ENCODE results near the gene CHI3L1. TPM values are rescaled to one million over a fixed set of nuclear protein-coding genes. Genes with fewer than 3 reads are reported as not detected.

The CHI3L1 gene
- total RNA-seq, 2 donors from 2014 or later, result not detected

DNA sequence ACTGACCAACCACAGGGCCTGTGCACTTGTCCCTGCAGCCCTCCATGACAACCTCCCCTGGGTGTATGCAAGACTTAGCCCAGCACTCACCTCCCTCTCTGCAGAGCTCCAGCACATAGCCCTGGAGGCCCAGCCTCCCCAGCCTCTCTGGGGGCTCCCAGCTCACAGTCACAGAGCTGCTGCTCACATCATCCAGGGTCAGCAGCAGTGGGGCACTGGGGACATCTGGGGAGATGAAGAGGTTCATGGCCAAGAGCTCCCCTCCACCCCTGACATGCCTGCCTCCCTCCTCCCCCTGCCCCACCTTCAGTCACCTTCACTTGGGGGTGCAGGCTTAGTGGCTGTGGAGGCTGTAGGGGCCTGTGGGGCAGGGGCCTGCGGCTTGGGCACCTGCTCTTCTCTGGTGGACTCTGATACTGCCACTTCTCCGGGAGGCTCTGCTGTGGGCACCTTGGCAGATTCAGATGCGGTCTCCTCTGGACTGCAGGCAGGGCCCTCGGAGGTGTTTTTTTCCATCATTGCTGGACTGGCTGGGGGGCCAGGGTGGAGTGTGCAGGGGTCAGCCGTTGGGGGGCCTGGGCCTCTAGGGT lies 11.2 kb downstream of the CHI3L1 start, which contains the start of gene MYBPH:
Gene MYBPH, minus strand, starts transcription at position 590 of the 590 bp plus-strand sequence. Its CDS starts 71 bp downstream, at position 519.
- Mint-ChIP-seq H3K27ac (no peak within 1 kb of the TSS), H3K27me3 (ENCODE audit: low read depth) (no peaks in the 10 kb centered on the region), H3K36me3 (ENCODE audit: insufficient read depth in 2 of 2) (no peaks in the 10 kb centered on the region), H3K4me3 (no peak within 1 kb of the TSS), H3K4me1 (ENCODE audit: low read depth) (no peaks in the 10 kb centered on the region), H3K9me3 (no peaks in the 10 kb centered on the region)
- no peak for ATAC-seq (replicated peaks in 1 of 2)
- DNase-seq, result no peak

GRCh38 chr1:203174324-203174985 lies 12.0 kb downstream of the CHI3L1 start:
- ATAC-seq (replicated peaks in 1 of 2), result no peak
- no peaks in the 10 kb centered on the region for H3K27me3 Mint-ChIP-seq (ENCODE audit: low read depth)
- no peak overlapping the region for H3K27ac Mint-ChIP-seq
- no peak overlapping the region for H3K4me3 Mint-ChIP-seq
- DNase-seq, result no peak
- no peaks in the 10 kb centered on the region for H3K36me3 Mint-ChIP-seq (ENCODE audit: insufficient read depth in 2 of 2)
- H3K4me1 Mint-ChIP-seq (ENCODE audit: low read depth), result no peaks in the 10 kb centered on the region
- no peaks in the 10 kb centered on the region for H3K9me3 Mint-ChIP-seq

- Mint-ChIP-seq H3K27me3 (ENCODE audit: low read depth) (no peaks in the 10 kb centered on the region), H3K9me3 (no peaks in the 10 kb centered on the region), H3K4me1 (ENCODE audit: low read depth) (no peaks in the 10 kb centered on the region), H3K4me3 (no peak overlapping the region), H3K27ac (no peak overlapping the region), H3K36me3 (ENCODE audit: insufficient read depth in 2 of 2) (no peaks in the 10 kb centered on the region)
- no peak for DNase-seq
- ATAC-seq (replicated peaks in 1 of 2), result no peak
Measured at GRCh38 chr1:203173566-203173965, 12.9 kb downstream of the CHI3L1 start.

- Mint-ChIP-seq H3K27ac (no peak overlapping the region), H3K36me3 (ENCODE audit: insufficient read depth in 2 of 2) (no peaks in the 10 kb centered on the region)
Measured at GRCh38 chr1:203173011-203173555, 13.4 kb downstream of the CHI3L1 start.

DNA sequence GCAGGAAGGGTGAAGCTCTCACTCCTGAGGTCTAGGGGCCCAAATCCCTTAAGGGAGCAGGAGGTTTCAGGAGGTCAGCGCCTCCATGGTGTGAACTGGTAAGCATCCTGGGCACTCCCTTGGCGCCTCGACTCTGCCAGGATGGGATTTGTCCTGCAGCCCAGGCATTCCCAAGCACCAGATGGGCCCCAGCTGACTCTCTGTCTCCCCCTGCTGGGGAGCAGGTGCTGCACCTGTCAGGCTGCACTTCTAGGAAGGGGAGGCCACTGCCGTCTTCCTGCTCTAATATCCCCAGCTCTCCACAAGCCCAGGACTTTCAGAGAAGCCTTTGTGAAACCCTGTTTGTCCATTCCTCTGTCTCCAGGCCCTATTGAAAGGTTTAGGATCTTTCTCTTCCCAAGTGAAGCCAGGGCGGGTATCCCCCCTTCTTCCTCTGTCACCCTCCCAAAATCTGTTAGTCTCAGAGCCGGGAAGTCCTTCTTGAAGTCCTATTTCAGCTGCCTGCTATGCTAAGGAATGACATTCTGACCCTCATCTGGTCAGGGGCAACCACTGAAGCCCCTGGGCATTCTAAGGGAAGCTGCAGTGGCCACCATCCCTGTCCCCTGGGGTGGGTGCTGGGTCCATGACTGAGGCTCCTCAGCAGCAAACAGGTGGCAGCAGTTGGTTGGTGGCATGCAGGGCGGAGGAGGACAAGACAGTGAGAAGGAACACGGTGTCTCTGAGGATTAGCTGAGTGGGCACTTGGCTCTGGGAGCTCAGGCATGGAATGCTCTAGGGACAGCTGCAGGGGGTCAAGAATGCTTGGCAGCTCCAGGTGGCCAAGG lies 14.1 kb downstream of the CHI3L1 start:
- Mint-ChIP-seq H3K27me3 (ENCODE audit: low read depth) (no peaks in the 10 kb centered on the region), H3K9me3 (no peaks in the 10 kb centered on the region), H3K4me3 (no peak overlapping the region), H3K27ac (no peak overlapping the region), H3K36me3 (ENCODE audit: insufficient read depth in 2 of 2) (no peaks in the 10 kb centered on the region), H3K4me1 (ENCODE audit: low read depth) (no peaks in the 10 kb centered on the region)
- DNase-seq (peak; percentile 56 to 61), ATAC-seq (replicated peaks in 1 of 2) (peak; percentile 53 to 60)

More at GRCh38 chr1:203173011-203173555, 13.4 kb downstream of the CHI3L1 start:
- ATAC-seq (replicated peaks in 1 of 2) (no peak), DNase-seq (no peak)
- Mint-ChIP-seq H3K4me1 (ENCODE audit: low read depth) (no peaks in the 10 kb centered on the region), H3K27me3 (ENCODE audit: low read depth) (no peaks in the 10 kb centered on the region), H3K4me3 (no peak overlapping the region), H3K9me3 (no peaks in the 10 kb centered on the region)

DNA sequence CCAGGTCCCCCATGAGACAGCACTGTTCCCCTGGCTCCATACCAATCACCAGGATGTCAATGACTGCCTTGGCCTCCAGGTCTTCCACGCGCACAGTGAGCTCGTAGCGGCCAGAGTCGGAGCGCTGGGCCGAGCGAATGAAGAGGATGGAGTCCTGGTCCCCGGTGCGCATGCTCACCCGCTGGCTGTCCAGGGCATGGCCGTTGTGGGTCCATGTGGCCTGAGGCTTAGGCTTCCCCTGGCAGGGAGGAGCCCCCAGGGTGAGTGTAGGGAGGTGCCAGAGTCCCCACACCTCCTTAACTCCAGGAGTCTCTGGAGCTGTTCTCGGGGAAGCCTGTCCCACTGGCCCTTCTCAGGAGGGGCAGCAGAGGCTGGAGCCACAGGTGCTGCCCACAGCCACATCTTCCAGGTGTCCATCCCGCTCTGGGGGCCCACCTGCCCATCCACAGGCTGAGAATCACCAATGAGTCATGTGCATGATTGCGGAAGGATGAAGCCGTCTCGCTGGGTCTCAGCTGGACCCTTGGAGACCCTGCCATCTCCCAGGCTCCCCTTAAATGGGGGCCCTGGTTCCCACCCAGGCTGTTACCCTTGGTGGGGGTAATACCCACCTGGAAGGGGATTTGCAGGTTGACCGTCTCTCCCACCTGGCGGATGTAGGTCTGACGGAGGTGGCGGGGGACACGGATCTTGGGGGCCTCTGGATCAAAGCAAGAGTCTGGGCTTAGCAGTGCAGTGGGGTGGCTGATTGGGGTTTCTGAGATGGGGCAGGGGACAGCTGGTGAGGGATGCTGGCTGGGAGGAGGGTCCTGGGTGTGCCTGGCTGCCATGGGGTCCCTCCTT lies 14.9 kb downstream of the CHI3L1 start:
- ATAC-seq (replicated peaks in 1 of 2) (no peak), DNase-seq (no peak)
- no peak overlapping the region for H3K4me3 Mint-ChIP-seq
- no peak overlapping the region for H3K27ac Mint-ChIP-seq
- no peaks in the 10 kb centered on the region for H3K9me3 Mint-ChIP-seq
- no peaks in the 10 kb centered on the region for H3K27me3 Mint-ChIP-seq (ENCODE audit: low read depth)
- no peaks in the 10 kb centered on the region for H3K4me1 Mint-ChIP-seq (ENCODE audit: low read depth)
- no peaks in the 10 kb centered on the region for H3K36me3 Mint-ChIP-seq (ENCODE audit: insufficient read depth in 2 of 2)

DNA sequence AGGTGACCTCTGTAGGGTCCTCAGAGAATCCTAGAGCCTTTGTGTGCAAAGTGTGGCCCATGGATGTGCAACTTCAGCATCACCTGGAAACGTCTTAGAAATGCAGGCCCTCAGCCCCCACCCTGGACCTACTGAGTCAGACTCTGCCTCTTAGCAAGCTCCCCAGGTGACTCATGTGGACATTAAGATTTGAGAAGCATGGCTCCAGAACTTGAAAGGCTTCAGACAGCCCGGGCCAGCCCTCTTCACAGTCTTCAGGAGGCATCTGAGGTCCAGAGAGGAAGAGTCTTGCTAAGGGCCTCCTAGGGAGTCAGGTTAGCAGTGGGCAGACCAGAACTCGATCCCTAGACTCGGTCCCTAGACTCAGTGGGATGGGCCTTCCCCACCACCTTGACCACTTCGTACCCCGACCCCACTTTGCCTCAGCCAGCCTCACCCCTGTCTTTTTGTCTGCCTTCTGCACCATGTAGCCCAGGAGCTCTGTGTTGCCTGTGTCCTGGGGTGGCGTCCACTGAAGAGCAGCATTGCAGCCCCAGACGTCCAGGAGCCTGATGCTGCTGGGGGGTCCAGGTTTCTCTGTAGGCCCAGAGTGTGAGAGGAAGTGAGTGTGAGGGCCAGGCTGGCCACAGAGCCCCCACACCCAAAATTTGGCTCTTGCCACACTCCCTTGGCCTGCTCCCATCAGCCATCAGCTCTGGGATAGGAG lies 15.7 kb downstream of the CHI3L1 start:
- DNase-seq (no peak), ATAC-seq (replicated peaks in 1 of 2) (no peak)
- Mint-ChIP-seq H3K4me1 (ENCODE audit: low read depth) (no peaks in the 10 kb centered on the region), H3K27me3 (ENCODE audit: low read depth) (no peaks in the 10 kb centered on the region), H3K36me3 (ENCODE audit: insufficient read depth in 2 of 2) (no peaks in the 10 kb centered on the region), H3K9me3 (no peaks in the 10 kb centered on the region), H3K27ac (no peak overlapping the region), H3K4me3 (no peak overlapping the region)

- DNase-seq (no peak), ATAC-seq (replicated peaks in 1 of 2) (no peak)
- no peaks in the 10 kb centered on the region for H3K9me3 Mint-ChIP-seq
- no peak overlapping the region for H3K4me3 Mint-ChIP-seq
- no peaks in the 10 kb centered on the region for H3K4me1 Mint-ChIP-seq (ENCODE audit: low read depth)
- no peaks in the 10 kb centered on the region for H3K36me3 Mint-ChIP-seq (ENCODE audit: insufficient read depth in 2 of 2)
- H3K27ac Mint-ChIP-seq, result no peak overlapping the region
- no peaks in the 10 kb centered on the region for H3K27me3 Mint-ChIP-seq (ENCODE audit: low read depth)
Measured at GRCh38 chr1:203169770-203170520, 16.6 kb downstream of the CHI3L1 start.

DNA sequence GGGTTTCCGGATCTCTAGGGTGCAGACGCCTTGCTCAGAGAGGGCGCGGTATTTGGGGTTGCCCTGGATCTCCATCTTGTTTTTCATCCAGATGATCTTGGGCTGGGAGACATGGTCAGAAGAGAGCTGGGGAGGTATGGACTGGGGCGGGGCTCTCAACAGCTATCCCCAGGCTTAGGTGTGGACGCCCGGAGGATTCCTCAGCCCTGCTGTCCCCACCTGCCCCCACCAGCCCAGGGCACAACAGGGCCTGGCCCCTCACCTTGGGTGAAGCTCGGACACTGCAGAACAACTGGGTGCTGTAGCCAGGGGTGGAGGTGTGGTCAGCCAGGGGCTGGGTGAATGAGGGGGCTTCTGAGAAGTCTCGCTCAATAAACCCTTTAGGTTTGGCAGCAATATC lies 17.5 kb downstream of the CHI3L1 start:
- H3K36me3 Mint-ChIP-seq (ENCODE audit: insufficient read depth in 2 of 2), result no peaks in the 10 kb centered on the region
- DNase-seq, result no peak
- no peak overlapping the region for H3K4me3 Mint-ChIP-seq
- H3K27ac Mint-ChIP-seq, result no peak overlapping the region
- no peak for ATAC-seq (replicated peaks in 1 of 2)
- H3K9me3 Mint-ChIP-seq, result no peaks in the 10 kb centered on the region
- peaks cover 6% of the 10 kb centered on the region for H3K27me3 Mint-ChIP-seq (ENCODE audit: low read depth)
- H3K4me1 Mint-ChIP-seq (ENCODE audit: low read depth), result no peaks in the 10 kb centered on the region

- Mint-ChIP-seq H3K27ac (no peak overlapping the region), H3K27me3 (ENCODE audit: low read depth) (peaks cover 6% of the 10 kb centered on the region), H3K4me3 (no peak overlapping the region)
Measured at GRCh38 chr1:203168256-203168786, 18.2 kb downstream of the CHI3L1 start.

DNA sequence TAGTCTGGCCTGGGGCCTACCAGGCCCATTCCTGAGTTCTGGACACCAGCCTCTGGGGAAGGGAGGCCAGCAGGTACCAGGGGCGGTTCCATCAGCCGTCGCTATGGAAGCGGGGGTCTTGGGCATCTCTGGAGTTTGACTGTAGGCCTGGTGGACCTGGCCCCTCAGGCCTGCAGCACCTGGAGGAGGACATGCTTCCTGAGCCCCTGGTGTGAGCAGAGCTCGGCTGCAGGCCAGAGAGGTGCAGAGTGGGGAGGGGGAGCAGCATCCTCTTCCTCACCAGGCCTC lies 18.6 kb downstream of the CHI3L1 start:
- DNase-seq, result no peak
- no peak overlapping the region for H3K4me3 Mint-ChIP-seq
- H3K9me3 Mint-ChIP-seq, result no peaks in the 10 kb centered on the region
- ATAC-seq (replicated peaks in 1 of 2), result no peak
- H3K36me3 Mint-ChIP-seq (ENCODE audit: insufficient read depth in 2 of 2), result no peaks in the 10 kb centered on the region
- no peaks in the 10 kb centered on the region for H3K4me1 Mint-ChIP-seq (ENCODE audit: low read depth)
- H3K27ac Mint-ChIP-seq, result no peak overlapping the region
- H3K27me3 Mint-ChIP-seq (ENCODE audit: low read depth), result peaks cover 8% of the 10 kb centered on the region

More at GRCh38 chr1:203168256-203168786, 18.2 kb downstream of the CHI3L1 start:
- DNase-seq (no peak), ATAC-seq (replicated peaks in 1 of 2) (no peak)
- no peaks in the 10 kb centered on the region for H3K36me3 Mint-ChIP-seq (ENCODE audit: insufficient read depth in 2 of 2)
- H3K9me3 Mint-ChIP-seq, result no peaks in the 10 kb centered on the region
- H3K4me1 Mint-ChIP-seq (ENCODE audit: low read depth), result no peaks in the 10 kb centered on the region
